Jurkat, Clone E6-1 (cell line): ENCODE data around the gene IFITM2.
"Not testable (repeated sequence)": the region's sequence is repeated elsewhere in the genome, so short reads cannot be mapped to it uniquely, and the experiment has no call there.

Source experiments
- DNase-seq: peaks from one replicate; pipeline ENCODE4 v3.0.0-alpha.2; 2011; ENCODE audit warnings: low read depth, low spot score
- H3K4me3 ChIP-seq: 2 replicates; pipeline ENCODE4 v1.5.1; 2011; ENCODE audit warnings: mild to moderate bottlenecking, low read length, control low read depth, moderate library complexity

Gene IFITM2

GRCh38 chr11:333616-334263 is 26.1 kb downstream of the IFITM2 start:
- not testable (repeated sequence) for DNase-seq, H3K4me3 ChIP-seq

DNA sequence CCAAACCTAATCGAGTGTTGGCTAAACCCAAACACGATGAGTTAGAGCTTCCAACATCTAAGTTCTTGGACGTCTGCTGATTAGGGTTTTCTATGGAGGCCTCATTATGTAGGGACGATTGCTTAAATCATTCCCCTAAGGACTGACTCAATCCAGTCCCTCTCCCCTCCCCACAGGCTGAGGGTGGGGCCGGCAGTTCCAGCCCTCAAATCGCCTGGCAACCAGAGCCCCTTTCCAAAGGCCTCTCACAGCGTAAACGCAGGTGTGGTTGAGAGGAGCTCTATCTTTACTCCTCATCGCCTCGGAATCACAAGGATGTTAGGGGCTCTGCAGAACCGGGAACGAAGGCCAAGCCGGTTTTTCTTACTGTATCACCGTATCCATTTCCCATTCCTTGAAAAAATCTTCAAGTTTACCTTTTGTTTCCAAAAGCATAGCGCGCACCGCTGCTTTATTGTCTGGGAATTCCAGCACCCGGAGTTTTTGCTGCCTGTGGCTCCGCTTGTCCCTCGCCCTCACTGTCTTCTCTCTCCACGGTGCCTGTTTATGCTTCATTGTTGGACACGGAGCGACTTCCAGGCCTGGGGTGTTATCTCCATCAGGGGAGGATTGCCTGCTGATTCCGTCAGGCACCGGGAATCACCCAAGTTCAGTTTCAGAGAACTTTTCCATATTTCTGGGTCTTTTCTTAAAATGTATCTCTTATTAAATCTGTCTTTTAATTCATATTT is 26.8 kb downstream of the IFITM2 start:
- no peak overlapping the region for H3K4me3 ChIP-seq
- DNase-seq, result no peak

- no peak overlapping the region for H3K4me3 ChIP-seq
- DNase-seq, result no peak
Measured at GRCh38 chr11:335779-336658, 28.4 kb downstream of the IFITM2 start.

DNA sequence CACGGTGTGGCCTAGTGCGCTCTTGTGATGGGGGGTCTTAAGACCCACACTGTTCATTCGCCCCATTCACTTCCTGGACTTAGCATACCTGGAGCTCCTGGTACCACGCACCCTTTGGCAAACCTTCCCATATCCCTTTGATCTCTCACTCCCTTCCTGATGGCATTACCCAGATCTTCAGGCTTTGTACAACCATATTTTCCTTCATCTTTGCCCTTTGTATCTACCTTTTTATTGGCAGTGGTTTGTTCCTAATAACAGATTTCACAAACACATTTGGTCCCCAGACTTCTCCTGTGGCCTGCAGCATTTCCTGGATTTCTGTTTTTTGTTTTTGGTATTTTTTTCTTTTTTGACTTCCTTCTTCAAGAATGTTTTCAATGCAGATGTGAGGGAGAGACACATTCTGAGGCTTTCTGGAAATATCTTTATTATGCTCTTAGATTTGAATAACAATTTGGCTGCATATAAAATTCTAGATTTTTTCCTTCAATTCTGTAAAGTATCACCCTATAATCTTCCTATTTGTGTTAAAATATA is 29.1 kb downstream of the IFITM2 start:
- DNase-seq, result no peak
- H3K4me3 ChIP-seq, result no peak overlapping the region

DNA sequence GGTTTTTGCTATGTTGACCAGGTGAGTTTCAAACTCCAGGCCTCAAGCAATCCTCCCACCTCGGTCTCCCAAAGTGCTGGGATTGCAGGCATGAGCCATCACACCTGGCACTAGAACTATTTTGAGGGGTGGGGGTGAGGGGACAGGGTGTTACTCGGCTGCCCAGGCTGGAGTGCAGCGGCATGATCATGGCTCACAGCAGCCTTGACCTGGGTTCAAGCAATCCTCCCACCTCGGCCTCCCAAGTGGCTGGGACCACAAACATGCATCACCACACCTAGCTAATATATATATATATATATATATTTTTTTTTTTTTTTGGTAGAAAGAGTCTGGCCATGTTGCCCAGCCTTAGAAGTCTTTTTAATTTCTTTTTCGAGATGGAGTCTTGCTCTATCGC is 30.1 kb downstream of the IFITM2 start:
- H3K4me3 ChIP-seq, result no peak overlapping the region
- DNase-seq, result no peak

GRCh38 chr11:339963-340362 is 32.3 kb downstream of the IFITM2 start:
- no peak overlapping the region for H3K4me3 ChIP-seq
- no peak for DNase-seq

DNA sequence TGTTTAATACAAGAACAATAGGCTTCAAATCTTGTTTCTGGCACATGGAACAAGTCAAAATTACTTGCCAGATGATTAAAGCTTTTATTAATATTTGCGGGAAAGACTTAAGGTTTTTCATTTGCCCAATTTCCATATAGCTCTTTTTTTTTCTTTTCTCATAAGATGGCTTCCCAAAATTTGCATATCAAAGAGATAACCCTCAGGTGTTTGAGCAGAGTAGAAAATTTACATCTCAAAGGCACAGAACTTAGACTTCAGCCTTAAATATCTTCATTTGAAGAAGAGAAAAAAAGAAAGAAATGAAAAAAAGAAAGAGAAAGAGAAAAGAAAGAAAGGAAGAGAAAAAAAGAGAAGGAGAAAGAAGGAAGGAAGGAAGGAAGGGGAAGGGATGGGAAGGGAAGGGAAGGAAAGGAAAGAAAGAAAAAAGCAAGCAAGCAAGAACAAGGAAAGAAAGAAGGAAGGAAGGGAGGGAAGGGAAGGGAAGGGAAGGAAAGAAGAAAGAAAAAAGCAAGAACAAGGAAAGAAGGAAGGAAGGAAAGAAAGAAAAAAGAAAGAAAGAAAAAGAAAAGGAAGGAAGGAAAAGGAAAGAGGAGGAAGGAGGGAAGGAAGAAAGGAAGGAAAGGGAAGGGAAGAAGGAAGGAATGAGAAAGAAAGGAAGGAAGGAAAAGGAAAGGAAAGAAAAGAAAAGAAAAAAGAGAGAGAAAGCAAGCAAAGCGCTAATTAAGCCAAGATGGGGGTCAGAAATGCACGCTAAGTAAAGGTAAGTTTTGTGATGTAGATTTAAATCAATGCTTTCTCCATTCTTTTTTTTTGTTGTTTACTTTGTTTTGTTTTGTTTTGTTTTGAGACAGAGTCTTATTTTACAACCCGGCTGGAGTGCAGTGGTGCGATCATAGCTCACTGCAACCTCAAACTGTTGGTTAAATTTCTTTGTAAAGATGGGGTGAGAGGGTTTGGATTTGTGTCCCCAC is 33.2 kb downstream of the IFITM2 start:
- no peak overlapping the region for H3K4me3 ChIP-seq

DNA sequence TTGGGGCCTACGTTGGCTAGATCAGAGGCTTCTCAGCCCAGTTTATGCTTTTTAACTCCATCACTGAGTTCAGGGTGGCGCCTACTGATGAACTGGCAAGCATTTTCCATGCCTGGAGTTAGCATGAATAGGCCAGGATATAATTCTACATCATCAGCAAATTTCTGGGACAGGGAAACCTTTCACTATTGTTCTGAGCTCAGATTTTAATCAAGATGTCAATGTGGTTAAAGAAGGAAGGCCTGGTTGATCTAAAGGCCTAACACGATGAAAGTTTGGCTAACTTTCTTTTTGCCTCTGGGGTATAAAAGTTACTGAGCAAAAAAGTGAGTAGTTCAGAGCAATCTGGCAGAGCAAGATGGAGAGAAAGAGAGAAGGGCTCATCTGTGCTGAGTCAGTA is 34.7 kb downstream of the IFITM2 start:
- DNase-seq, result no peak
- H3K4me3 ChIP-seq, result no peak overlapping the region

More for the DNA sequence above, 33.2 kb downstream of the IFITM2 start:
- DNase-seq, result no peak

DNA sequence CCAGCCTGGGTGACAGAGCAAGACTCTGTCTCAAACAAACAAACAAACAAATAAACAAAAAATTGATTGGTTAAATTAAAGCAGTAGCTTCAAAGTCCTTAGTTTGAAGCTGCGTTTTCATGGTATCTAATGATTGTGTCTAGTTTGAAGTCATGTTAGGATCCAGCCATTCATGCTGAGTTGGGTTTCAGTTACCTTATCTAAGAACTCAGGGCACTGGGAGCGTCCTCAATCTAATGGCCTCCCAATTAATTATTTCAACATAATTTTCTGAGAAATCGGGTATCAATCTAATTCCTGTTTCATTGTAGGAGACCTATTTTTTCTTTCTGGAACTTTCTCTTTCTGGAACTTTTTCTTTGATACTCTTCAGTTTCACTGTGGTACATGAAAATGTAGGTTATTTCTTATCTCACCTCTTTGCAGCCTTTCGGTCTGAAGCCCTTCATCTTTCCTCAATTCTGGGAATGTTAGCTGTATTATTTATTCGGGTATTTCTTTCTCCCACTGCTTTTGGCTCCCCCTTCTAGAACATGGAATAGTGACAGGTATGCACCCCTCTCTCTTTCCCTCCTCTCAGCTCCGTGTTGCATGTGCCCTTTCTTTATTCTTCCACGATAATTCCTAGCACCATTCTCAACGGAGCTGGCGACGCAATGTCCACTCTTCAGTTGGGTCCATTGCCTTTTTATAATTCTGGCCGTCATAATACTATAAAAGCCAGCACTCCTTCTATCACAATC is 37.4 kb downstream of the IFITM2 start:
- no peak overlapping the region for H3K4me3 ChIP-seq
- DNase-seq, result no peak

DNA sequence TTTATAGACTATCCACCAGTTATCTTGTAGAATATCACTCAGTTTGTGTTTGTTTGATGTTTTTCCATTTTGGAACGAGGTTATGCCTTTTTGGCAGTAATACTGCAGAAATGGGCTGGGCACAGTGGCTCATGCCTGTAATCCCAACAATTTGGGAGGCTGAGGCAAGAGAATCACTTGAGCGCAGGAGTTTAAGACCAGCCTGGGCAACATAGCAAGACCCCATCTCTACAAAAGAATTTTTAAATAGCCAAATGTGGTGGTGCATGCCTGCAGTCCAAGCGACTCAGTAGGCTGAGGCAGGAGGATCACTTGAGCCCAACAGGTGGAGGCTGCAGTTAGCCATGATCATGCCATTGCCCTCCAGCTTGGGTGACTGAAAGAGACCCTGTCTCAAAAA is 38.9 kb downstream of the IFITM2 start:
- DNase-seq, result no peak
- H3K4me3 ChIP-seq, result no peak overlapping the region

DNA sequence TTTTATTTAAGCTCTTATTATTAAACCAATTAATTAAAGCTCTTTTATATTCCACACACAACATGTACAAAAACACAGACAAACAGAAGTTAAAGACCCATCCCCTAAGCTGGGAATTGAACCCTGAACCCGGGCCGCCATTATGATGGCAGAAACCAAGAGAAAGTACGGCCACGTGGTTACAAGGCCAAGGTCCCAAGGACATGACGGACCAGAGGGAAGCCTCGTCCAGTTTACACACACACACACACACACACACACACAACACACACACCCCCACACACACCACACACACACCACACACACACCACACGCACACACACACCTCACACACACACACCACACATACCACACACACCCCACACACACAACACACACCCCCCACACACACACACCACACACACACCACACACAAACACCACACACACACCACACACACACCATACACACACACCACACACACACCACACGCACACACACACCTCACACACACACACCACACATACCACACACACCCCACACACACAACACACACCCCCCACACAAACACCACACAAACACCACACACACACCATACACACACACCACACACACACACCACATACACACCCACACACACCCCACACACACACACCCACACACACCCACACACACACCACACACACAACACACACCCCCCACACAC is 41.8 kb downstream of the IFITM2 start:
- H3K4me3 ChIP-seq, DNase-seq: not testable (repeated sequence)

DNA sequence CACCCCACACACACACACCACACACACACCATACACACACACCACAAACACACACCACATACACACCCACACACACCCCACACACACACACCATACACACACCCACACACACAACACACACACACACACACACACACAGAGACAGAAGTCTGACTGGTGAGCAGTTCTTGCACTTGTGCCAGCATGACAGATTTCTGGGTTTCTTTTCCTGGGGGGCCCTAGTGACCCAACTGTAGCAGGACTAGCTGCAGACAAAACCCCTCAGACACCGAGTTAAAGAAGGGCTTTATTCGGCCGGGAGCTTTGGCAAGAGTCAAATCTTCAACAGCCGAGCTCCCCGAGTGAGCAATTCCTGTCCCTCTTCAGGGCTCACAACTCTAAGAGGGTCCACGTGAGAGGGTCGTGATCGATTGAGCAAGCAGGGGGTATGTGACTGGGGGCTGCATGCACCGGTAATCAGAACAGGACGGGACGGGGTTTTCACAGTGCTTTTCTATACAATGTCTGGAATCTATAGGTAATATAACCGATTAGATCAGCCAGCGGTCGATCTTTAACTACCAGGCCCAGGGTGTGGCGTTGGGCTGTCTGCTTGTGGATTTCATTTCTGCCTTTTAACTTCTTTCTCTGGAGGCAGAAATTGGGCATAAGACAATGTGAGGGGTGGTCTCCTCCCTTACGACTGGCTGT is 42.6 kb downstream of the IFITM2 start:
- H3K4me3 ChIP-seq, DNase-seq: not testable (repeated sequence)

- no peak overlapping the region for H3K4me3 ChIP-seq
- DNase-seq, result no peak
Measured at GRCh38 chr11:350723-351255, 43.2 kb downstream of the IFITM2 start.

- no peak overlapping the region for H3K4me3 ChIP-seq
- DNase-seq, result no peak
Measured at GRCh38 chr11:351411-351810, 43.8 kb downstream of the IFITM2 start.

- H3K4me3 ChIP-seq, result no peak overlapping the region
- no peak for DNase-seq
Measured at GRCh38 chr11:352456-353031, 44.9 kb downstream of the IFITM2 start.

DNA sequence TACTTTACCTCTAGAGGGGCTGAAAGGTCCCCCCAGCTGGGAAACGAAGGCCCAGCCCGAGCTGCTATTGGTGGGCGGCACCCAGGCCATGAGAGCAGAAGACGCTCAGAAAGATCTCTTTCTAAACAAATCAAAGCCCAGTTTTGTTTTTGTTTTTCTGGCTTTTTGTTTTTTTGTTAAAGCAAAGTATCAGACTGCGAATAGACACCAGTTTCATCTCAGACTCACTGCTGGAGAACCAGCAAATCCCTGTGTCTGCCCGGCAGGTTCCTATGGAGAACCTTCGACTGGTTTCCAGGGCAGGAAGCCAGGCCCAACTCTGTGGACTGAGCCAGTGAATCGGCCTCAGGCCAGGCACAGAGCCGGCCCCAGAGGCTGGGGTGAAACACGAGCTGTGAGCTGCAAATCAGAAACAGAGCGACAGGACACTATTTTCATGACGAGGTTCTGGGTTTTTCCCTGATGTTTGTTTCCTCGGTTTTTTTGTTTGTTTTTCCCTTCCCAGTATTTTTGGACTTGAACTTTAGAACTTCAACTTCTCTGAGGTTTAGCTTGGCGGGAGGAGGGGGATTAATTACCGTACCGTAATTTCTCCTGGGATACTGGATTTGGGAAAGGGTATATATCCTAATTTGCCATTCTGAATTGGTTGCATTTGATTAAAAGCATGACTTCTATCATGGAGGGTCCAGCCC is 45.7 kb downstream of the IFITM2 start:
- H3K4me3 ChIP-seq, result no peak overlapping the region
- DNase-seq, result no peak
